Ishikawa (cell line): Measurements from ENCODE around the gene CHST12.

Experiments
- RAD21 ChIP-seq: IDR thresholded peaks from 2 replicates; pipeline ENCODE4 v1.6.1; 2012; ENCODE audit warnings: low read depth
- TAF1 ChIP-seq: IDR thresholded peaks from 2 replicates; pipeline ENCODE4 v1.6.1; 2012; ENCODE audit warnings: low read depth, mild to moderate bottlenecking
- TEAD4 ChIP-seq: IDR thresholded peaks from 2 replicates; pipeline ENCODE4 v1.6.1; 2012

- no peak for TF ChIP-seq RAD21
- peak; percentile 64; the same call in 1 of the 2 replicates for TF ChIP-seq TAF1
- TF ChIP-seq TEAD4: no peak
Observed at GRCh38 chr7:2403014-2403717, at the start of gene CHST12.
